Activated T-cell treated with anti-CD3 and anti-CD28 coated beads for 48 hours (primary cell): Measurements from ENCODE around the gene RTCA.
A peak's percentile ranks its signal among the peaks of the same experiment; 100 is the strongest.
"Not testable (repeated sequence)": the region's sequence is repeated elsewhere in the genome, so short reads cannot be mapped to it uniquely, and the experiment has no call there.

Experiments
- DNase-seq: peaks from one replicate; pipeline ENCODE4 v3.0.0-alpha.2; 2020; ENCODE audit warnings: low read depth

RTCA gene

DNA sequence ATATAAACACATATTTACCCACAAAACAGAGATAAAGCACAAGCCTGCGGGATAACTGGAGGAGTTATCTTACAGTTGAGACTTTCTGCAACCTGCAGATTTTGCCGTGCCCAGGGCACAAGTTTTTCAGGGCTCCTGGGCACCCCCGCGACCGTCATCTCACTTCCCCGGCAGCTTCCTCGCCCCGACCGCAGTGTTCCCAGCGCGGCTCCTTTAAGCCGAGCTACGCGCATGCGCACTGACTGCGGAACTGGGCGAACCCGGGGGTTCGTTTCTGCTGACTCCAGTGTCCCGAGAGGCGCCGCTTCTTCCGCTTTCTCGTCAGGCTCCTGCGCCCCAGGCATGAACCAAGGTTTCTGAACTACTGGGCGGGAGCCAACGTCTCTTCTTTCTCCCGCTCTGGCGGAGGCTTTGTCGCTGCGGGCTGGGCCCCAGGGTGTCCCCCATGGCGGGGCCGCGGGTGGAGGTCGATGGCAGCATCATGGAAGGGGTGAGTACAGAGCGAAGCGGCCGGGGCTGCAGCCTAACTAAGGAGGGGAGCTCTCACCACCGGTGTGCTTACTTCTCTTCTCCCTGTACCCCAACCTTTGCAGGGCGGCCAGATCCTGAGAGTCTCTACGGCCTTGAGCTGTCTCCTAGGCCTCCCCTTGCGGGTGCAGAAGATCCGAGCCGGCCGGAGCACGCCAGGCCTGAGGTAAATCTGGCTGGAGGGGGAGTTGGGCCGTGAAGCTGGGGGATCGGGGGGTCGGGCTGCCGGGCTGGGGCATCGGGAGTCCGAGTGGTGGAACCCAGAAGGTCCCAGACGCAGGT, at the start of gene RTCA:
TSS of gene RTCA (plus strand) at position 286 of the 810 bp plus-strand sequence. CDS start at position 446, 160 bp downstream.
- peak; percentile 92 for DNase-seq

DNA sequence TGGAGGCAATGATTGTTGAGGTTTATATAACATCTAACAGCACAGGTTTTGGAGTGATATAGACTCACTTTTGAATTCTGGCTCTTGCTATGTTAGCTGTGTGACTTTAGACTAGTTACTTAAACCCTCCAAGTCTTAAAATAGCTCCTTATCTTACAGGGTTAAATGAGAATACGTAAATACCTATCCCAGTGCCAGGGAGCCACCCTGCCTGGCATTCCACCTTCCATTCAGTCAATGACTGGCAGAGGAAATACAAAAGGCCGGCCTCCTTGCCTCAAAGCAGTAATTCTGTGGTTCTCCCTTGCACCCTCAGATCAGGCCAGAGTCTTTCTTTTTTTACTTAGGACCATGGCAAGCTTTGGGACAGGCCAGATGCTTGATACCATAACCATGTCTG, 48.2 kb upstream of the RTCA start:
- DNase-seq, result no peak

DNA sequence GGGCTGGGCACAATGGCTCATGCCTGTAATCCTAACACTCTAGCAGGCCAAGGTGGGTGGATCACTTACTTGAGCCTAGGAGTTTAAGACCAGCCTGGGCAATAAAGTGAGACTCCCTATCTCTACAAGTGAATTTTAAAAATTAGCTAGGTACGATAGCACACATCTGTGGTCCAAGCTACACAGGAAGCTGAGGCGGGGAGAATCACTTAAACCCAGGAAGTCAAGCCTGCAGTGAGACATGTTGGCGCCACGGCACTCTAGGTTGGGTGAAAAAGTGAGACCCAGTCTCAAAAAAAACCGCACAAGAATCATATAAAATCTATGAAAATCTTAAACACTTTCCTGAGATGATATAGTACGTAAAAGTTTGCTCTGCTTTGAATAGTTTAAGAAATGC, 46.6 kb upstream of the RTCA start:
- no peak for DNase-seq

DNA sequence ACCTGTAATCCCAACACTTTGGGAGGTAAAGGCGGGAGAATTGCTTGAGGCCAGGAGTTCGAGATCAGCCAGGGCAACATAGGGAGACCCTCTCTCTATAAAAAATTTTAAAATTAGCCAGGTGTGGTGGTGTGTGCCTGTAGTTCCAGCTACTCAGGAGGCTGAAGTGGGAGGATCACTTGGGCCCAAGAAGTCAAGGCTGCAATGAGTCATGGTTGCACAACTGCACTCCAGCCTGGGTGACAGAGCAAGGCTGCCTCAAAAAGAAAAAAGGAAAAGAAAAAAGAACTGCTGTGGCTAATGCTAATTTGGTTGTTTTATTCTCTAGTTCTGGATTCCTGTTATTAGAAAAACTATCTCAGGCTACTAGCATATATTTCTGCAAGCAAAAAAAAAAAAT, 46.1 kb upstream of the RTCA start:
- DNase-seq, result no peak

DNA sequence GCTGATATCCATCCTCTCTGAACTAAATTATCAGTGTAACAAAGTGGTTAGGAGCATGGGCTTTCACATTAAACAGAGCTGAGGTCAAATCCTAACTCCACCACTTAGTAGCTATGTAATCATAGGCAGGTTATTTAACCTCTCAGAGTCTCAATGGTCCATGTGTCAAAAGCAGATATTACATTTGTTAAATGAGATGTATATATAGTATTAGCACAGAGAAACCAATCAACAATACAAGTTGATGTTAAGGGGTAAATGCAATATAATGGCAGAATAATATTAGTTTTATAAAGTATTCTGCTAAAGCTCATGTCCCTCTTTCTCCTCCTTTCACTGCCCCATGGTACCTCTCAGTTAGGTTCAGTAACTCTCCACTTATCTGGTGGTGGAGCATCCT, 43.6 kb upstream of the RTCA start:
- no peak for DNase-seq

DNA sequence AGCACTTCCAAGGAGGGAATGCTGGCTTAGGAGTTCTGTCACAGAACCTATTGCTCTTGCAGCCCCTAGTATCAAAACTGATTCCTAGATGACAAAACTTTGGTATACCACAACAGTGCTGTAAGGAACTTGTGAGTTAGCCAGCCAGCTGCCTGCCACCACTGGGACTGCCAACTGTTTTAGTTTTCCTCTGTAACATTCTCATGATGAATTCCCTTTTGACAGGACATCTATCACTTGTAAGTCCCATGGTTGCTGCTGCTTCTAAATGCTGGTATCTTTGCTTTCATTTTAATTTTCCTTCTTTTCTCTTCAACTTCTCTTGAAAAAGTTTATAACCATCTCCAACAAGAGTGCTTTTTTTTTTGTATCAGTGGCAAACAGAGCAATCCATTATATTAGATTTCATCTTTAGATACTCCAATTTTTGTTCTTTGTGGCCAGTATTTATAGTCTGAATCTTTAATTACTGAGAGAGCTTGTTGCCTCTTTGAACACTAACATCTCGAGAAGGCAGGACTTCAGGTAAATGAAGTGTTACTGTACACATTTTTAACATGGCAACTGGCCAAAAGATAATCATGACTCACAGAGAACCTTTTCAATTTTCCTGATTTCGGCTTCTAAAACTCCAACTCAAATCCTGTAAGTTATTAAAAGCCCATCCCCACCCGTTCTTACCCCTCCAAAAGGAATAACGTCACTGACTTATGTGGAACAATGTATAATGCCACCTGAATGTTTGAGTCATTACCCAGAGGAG, 36.2 kb upstream of the RTCA start:
- no peak for DNase-seq

DNA sequence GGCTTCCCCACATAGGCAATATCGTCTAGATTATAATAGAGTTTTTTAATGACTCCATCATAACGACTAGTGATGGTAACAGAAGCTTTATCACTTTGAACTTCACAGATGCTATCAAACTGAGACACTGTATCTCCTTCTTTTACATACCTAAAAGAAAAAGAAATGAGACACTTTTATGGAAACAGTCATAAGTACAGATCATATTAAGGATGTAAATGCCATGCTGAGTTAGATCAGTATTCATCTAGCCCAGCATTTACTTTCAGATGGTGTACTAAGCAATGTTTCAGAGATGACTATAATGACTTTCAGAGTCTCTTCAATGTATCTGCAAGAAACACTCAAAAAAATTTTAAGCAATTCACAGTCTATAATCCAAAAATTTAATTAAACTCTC, 35.3 kb upstream of the RTCA start:
- no peak for DNase-seq

DNA sequence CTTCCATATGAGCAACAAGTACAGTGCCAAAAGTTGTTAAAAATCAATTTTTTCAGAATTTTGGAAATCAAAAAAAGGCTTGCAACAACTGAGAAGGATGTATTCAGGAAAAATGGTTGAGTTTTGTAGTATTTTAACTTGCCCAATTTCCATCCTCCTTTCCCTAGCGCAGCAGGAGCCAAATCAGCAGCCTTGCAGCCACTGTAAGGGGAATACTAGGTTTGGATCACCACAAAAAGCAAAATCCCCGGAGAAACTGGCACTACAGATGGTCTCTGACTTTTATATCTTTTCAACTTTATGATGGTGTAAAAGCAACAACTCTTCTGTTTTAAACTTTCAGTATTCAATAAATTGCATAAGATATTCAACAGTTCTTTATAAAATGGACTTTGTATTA, 34.3 kb upstream of the RTCA start:
- DNase-seq, result no peak

DNA sequence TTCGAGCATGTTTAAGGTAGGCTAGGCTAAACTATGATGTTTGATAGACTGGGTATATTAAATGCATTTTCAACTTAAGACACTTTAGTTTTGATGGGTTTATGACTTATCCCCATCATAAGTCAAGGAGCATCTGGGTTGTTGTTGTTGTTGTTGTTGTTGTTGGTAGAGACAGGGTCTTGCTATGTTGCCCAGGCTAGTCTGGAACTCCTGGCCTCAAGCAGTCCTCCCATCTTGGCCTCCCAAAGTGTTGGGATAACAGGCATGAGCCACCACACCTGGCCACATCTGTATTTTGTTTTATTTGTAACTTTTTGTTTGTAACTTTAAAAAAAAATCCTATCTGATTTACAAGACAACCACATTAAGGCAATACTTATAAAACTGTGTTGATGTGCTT, 33.9 kb upstream of the RTCA start:
- no peak for DNase-seq

DNA sequence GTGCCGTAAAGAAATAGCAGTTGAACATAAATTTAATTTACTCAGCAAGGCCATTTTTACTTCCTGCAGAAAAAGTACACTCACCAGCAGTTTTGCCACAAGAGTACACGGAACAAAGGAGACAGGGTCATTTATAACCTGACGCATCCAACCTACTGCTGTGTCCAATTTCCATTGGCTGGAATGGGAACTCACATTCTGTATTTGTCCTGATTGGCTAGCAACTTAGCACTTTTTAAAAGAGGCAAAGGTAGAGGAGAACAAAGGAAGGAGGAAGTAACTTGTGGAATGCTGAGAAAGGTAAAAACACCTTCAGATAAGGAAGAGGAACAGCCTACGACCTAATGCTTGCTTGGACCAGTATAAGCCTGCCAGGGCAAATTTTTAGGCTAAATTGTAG, 32.5 kb upstream of the RTCA start:
- not testable (repeated sequence) for DNase-seq

DNA sequence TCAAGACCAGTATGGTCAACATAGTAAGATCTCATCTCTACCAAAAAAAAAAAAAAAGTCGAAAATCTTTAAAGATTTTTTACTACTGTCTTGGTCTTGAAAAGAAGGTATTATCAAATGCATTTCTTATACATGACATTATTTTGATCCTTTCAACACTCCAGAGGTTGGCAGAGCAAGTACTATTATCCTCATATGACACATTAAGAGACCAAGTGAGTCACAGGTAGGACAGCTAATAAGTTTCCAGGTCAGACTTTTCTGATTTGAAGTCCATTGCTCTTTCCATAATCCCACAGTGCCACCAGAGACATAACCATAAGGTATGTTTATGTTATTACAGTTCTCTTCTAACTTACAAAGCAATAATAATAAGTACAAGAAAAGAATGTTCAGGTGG, 31.6 kb upstream of the RTCA start:
- DNase-seq, result no peak

DNA sequence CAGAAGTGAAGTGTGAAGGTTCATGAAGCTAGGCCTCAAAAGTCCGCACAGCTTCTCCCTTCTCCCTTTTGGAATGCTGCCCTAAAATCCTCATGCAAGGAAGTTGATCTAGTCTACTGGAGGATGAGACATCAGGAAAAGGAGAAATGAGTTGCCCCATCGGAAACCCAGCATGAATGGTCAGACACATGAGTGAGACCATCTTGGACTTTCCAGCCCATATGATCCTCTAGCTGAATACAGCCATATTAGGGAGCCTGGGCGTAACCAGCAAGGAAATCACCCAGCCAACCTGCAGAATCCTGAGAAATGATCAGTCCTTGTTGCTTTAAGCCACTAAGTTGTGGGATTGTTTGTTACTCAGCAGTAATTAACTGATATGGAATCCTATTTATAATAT, 28.9 kb upstream of the RTCA start:
- no peak for DNase-seq

DNA sequence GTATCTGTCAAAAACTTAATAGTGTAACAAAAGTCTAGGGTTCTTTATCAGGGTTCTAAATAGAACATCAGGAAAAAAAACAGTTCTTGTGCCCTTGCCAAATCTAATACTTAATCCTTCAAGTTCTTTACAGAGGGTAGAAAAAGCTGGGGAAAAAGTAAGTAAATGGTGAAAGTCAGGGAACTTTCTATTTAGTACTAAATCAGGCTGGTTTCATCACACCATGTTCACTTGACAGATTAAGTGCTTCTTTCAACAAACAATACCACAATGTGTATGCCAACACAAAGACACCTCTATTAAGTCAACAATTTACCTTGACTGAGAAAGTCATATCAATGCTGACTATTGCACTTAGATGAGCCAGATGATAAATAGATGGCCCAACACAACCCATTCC, 26.1 kb upstream of the RTCA start:
- DNase-seq, result no peak

DNA sequence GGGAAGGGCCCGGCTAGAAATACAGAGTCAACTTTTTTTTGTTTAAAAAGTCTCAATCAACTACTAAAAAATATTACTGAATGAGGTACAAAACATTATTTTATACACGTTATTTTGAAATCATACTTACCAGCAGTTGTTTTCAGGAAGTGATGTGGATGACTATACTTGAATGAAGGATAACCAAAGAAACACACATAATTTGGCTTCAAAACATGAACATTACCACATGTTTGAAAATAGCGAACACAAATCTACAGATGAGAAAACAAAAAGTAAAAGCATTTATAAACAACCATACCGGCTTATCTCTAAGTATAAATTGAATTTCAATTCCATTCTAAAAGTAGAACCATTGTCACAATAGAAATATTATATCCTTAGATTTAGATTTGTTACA, 25.4 kb upstream of the RTCA start:
- DNase-seq, result no peak

DNA sequence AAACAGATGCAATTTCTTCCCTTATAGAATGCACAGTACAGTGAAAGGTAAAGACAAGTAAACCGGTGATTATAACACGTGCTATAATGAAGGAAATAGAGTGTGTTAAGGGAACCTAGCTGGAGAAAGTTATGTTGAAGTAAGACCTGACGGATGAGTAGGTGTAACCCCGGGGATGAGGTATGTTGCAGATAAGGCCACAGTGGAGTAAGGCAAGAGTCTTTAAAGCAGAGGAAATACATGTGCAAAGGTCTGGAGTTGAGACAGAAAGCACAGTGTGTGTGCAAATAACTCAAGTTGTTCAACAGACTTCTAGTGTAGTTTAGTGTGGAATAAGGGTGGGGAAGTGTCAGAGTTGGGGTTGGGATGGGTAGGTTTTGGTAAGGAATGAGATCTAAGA, 19.3 kb upstream of the RTCA start:
- no peak for DNase-seq

DNA sequence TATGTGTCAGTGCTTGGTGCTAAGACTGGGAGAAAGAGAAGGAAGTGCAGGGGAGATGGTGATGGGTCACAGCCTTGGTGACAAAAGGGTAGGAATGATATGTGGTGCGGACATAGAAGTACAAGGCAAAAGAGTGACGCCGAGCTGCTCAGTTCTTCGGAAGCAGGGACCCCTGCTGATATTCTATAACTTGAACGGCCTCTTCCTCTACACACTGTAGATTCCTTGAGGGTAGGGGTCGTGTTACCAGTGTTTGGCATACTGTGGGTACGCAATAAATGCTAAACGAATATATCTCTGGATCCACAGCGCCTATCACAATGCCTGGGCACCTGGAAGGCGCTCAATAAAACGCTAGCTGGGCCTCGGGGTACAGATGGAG, 16.9 kb upstream of the RTCA start:
- DNase-seq, result no peak

DNA sequence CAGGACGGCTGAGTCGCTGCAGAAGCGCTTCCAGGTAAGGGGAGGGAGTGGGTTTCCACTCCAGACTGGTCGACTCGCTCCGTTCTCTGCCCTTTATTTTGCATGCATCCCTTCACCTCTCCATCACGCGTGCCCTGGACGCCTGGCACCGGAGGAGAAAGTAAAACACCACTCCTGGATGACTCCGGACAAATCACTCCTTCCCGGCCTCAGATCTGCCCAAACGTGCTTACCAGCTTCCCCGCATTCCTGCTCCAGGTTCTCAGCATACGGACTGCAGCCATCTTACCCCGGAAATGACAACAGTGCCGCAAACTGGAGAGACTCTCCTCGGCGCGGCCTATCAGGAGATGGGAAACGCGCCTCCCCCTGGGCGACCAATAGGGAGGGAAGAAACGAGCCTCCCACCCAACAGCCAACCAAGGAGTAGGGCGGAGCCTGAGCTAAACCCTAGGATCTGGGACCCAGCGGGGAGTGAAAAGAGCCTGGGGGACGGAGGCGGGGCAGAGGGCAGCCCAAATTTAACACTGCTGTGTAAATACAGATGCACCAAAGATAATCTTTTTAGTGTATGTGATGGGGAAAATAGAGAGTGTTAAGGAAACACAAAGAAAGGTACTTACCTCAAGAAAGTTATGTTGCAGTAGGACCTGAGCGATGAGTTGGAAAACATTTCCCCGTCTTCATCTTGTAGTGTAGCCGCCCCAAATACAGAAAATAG, 16.3 kb upstream of the RTCA start, which contains the start of gene DBT:
TSS of gene DBT (minus strand) at position 298 of the 721 bp plus-strand sequence. CDS start at position 284, 14 bp downstream.
- peak; percentile 86 for DNase-seq

DNA sequence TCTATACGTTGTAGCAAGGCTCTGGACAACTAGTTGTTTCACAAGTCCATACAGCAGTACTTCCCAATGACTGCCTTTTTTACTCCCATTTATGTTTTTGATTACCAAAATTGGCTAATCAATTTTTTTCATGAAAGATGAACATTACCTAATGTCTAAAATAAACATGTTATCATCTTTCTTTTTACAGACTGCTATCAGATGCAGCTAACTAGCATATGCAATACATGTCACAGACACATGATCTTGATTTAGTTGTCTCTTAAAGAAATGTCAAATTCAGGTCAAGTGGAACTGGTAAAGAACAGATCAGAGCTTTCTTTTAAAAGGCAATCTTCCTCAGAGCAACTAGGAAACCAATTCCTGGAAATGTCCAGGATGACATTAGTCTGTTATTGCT, 15.8 kb upstream of the RTCA start:
- DNase-seq, result no peak

DNA sequence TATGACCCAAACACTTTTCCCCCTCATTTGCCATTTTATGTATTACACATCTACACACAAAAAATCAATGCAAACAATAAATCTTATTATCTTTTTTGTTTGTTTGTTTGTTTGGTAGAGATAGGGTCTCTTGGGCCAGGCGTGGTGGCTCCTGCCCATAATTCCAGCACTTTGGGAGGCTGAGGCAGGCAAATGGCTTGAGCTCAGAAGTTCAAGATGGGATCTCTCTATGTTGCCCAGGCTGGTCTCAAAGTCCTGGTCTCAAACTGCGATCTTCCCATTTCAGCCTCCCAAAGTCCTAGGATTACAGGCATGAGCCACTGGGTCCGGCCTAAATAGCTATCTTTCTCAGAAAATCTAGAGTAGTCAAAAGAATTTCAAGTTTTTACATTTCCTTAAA, 15.2 kb upstream of the RTCA start:
- DNase-seq, result no peak

DNA sequence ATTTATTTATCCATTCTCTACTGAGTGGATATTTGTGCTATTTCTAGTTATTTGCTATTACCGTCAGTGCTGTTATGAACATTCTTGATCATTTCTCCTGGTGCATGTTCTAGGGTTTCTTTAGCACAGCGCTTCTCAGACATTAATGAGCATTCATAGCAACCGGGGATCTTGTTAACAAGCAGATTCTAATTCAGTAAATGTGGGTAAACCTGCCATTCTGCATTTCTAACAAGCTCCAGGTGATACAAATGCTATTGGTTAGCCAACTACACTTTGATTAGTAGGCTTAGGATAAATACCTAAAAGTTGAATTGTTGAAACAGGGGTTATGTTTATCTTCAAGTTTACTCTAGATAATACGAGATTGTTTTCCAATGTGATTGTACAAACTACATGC, 13.1 kb upstream of the RTCA start:
- no peak for DNase-seq

DNA sequence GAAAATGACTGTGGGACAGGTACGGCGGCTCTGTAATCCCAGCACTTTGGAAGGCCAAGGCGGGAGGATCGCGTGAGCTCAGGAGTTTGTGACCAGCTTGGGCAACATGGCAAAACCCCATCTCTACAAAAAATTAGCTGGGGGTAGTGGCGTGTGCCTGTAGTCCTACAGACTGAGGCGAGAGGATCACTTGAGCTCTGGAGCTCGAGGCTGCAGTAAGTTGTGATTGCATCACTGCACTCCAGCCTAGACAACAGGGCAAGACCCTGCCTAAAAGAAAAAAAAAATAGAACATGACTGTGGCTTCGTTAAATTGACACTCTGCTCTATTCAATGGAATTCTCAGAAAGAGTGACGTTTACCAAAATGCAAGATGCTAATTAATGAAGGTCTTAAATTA, 12.5 kb upstream of the RTCA start:
- DNase-seq, result no peak

DNA sequence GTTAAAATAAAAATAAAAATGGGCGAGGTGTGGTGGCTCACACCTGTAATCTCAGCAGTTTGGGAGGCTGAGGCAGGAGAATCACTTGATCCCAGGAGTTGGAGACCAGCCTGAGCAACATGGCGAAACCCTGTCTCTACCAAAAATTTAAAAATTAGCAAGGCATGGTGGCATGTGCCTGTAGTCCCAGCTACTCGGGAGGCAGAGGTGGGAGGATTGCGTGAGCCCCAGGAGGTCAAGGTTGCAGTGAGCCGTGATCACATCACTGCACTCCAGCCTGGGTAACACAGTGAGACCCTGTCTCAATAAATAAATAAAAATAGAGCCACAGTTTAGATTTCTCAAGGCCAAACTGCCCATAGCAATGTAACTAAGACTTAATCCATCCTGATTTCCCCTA, 9.7 kb upstream of the RTCA start:
- not testable (repeated sequence) for DNase-seq

DNA sequence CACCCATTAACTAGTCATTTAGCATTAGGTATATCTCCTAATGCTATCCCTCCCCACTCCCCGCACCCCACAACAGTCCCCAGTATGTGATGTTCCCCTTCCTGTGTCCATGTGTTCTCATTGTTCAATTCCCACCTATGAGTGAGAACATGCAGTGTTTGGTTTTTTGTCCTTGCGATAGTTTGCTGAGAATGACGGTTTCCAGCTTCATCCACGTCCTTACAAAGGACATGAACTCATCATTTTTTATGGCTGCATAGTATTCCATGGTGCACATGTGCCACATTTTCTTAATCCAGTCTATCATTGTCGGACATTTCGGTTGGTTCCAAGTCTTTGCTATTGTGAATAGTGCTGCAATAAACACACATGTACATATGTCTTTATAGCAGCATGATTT, 7.6 kb upstream of the RTCA start:
- not testable (repeated sequence) for DNase-seq
